Adipocyte (in vitro differentiated cells): ENCODE data around the gene DOCK3.
"Not testable (repeated sequence)": the region's sequence is repeated elsewhere in the genome, so short reads cannot be mapped to it uniquely, and the experiment has no call there.

ENCODE experiments used
- DNase-seq: peaks from one replicate; pipeline ENCODE4 v3.0.0-alpha.2; 2015; ENCODE audit warnings: low read depth
- H3K27me3 ChIP-seq: replicated peaks from 2 replicates; pipeline ENCODE4 v1.7.0; 2013; ENCODE audit warnings: mild to moderate bottlenecking, low read length, moderate library complexity; ENCODE audit not compliant: control insufficient read depth, insufficient read depth
- H3K36me3 ChIP-seq: 2 replicates; pipeline ENCODE4 v1.7.0; 2013; ENCODE audit warnings: low read length, mild to moderate bottlenecking, moderate library complexity; ENCODE audit not compliant: control insufficient read depth, insufficient read depth, severe bottlenecking
- H3K4me1 ChIP-seq: 2 replicates; pipeline ENCODE4 v1.7.0; 2013; ENCODE audit warnings: mild to moderate bottlenecking, low read length, moderate library complexity; ENCODE audit not compliant: control insufficient read depth, insufficient read depth
- H3K4me3 ChIP-seq: 2 replicates; pipeline ENCODE4 v1.7.0; 2013; ENCODE audit warnings: mild to moderate bottlenecking, low read length, moderate library complexity
- H3K9ac ChIP-seq: 2 replicates; pipeline ENCODE4 v1.7.0; 2013; ENCODE audit warnings: mild to moderate bottlenecking, low read length, moderate library complexity
- H3K9me3 ChIP-seq: 2 replicates; pipeline ENCODE4 v1.7.0; 2013; ENCODE audit warnings: mild to moderate bottlenecking, low read length, moderate library complexity; ENCODE audit not compliant: control insufficient read depth

Gene DOCK3

DNA sequence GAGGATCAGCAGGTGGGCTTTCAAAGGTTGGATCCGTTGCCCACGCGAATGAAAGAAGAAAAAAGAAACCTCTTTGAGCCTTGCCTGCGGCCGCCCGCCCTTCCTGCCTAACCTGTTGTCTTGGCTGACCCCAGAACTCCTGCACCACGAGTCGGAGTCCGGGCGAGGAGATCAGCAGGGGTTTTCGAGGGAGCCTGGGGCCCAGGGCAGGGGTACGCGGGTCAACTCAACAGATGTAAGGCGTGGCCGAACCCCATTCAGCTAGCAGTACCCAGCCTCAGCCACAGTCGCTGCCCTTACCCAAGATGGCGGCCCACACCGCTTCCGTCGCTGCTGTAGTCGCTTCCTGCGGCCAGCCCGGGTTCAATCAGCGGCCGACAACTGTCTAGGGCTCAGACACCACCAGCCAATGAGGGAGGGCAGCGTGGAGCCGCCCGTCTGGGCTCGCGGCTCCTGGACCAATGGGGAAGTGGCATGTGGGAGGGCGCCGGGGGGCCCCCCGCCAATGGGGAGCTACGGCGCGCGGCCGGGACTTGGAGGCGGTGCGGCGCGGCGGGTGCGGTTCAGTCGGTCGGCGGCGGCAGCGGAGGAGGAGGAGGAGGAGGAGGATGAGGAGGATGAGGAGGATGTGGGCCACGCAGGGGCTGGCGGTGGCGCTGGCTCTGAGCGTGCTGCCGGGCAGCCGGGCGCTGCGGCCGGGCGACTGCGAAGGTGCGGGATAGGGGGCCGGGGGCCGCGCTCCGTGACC lies 710.2 kb downstream of the DOCK3 start, which contains the start of gene MANF:
Gene MANF (plus strand): TSS at position 566 of the 748 bp plus-strand sequence. CDS start 52 bp downstream, at position 618.
- no peaks in the 10 kb centered on the region for H3K9me3 ChIP-seq
- peak within 1 kb of the TSS; percentile 99 for H3K4me3 ChIP-seq
- H3K27me3 ChIP-seq, result no peaks in the 10 kb centered on the region
- peak within 1 kb of the TSS; percentile 100 for H3K9ac ChIP-seq
- H3K4me1 ChIP-seq, result peaks cover 37% of the 10 kb centered on the region
- H3K36me3 ChIP-seq, result peaks cover 23% of the 10 kb centered on the region
- DNase-seq, result peak; percentile 99

GRCh38 chr3:51385621-51386091 lies 710.9 kb downstream of the DOCK3 start:
- peaks cover 42% of the 10 kb centered on the region for H3K4me1 ChIP-seq
- no peaks in the 10 kb centered on the region for H3K9me3 ChIP-seq
- H3K36me3 ChIP-seq, result peaks cover 25% of the 10 kb centered on the region
- peak overlapping the region; percentile 99 for H3K4me3 ChIP-seq
- peak overlapping the region; percentile 100 for H3K9ac ChIP-seq
- H3K27me3 ChIP-seq, result no peaks in the 10 kb centered on the region
- no peak for DNase-seq

DNA sequence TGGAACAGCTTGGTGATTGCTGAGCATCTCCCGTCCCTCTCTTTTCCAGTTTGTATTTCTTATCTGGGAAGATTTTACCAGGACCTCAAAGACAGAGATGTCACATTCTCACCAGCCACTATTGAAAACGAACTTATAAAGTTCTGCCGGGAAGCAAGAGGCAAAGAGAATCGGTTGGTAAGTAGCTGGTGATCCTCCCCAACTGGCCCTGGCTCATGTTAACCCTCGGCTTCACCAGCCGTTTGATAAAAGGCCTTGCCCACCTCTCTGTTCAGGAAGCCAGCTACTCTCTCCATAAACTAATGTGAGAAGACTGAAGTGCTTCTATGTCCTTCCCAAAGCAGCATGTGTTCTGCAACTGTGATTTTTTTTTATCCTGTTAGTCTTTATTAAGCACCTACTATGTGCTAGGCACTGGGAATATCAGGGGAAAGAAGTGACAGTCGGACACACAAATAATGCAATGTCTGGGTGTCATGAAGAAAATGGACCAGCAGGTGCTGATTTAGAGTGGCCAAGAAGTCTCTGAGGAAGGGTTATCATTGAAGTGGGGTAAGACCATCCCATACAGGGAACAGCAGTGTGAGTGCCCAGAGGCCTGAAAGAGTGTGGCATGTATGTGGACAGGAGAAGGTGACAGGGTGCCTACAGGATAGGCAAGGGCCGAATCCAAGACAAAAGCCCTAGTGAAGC lies 711.6 kb downstream of the DOCK3 start:
- H3K9ac ChIP-seq, result peak overlapping the region; percentile 100
- H3K4me3 ChIP-seq, result peak overlapping the region; percentile 99
- DNase-seq, result peak; percentile 19
- no peaks in the 10 kb centered on the region for H3K9me3 ChIP-seq
- peaks cover 41% of the 10 kb centered on the region for H3K4me1 ChIP-seq
- H3K36me3 ChIP-seq, result peaks cover 25% of the 10 kb centered on the region
- no peaks in the 10 kb centered on the region for H3K27me3 ChIP-seq

- Histone ChIP-seq H3K4me3 (peak overlapping the region; percentile 99), H3K9ac (peak overlapping the region; percentile 100), H3K9me3 (no peaks in the 10 kb centered on the region), H3K4me1 (peaks cover 41% of the 10 kb centered on the region), H3K36me3 (peaks cover 25% of the 10 kb centered on the region), H3K27me3 (no peaks in the 10 kb centered on the region)
- no peak for DNase-seq
These were observed 712.1 kb downstream of the DOCK3 start for GRCh38 chr3:51386852-51387229.

GRCh38 chr3:51387281-51387680 lies 712.6 kb downstream of the DOCK3 start:
- not testable (repeated sequence) for DNase-seq
- peaks cover 25% of the 10 kb centered on the region for H3K36me3 ChIP-seq

GRCh38 chr3:51388286-51389029 lies 713.7 kb downstream of the DOCK3 start:
- H3K9me3 ChIP-seq, result no peaks in the 10 kb centered on the region
- no peaks in the 10 kb centered on the region for H3K27me3 ChIP-seq
- peak overlapping the region; percentile 48 for H3K9ac ChIP-seq
- peaks cover 34% of the 10 kb centered on the region for H3K36me3 ChIP-seq
- peak; percentile 19 for DNase-seq
- H3K4me1 ChIP-seq, result peaks cover 55% of the 10 kb centered on the region
- no peak overlapping the region for H3K4me3 ChIP-seq

More at GRCh38 chr3:51387281-51387680, 712.6 kb downstream of the DOCK3 start:
- H3K4me1 ChIP-seq, result peaks cover 43% of the 10 kb centered on the region
- peak overlapping the region; percentile 99 for H3K4me3 ChIP-seq
- not testable (repeated sequence) for H3K9me3 ChIP-seq, H3K27me3 ChIP-seq
- peak overlapping the region; percentile 48 for H3K9ac ChIP-seq

- H3K36me3 ChIP-seq, result peaks cover 45% of the 10 kb centered on the region
- peak; percentile 83 for DNase-seq
- H3K4me1 ChIP-seq, result peaks cover 56% of the 10 kb centered on the region
These were observed 714.9 kb downstream of the DOCK3 start for GRCh38 chr3:51389423-51390183.

GRCh38 chr3:51390246-51391074 lies 715.7 kb downstream of the DOCK3 start:
- Histone ChIP-seq H3K36me3 (peaks cover 54% of the 10 kb centered on the region), H3K4me3 (peak overlapping the region; percentile 74), H3K4me1 (peaks cover 59% of the 10 kb centered on the region), H3K9ac (peak overlapping the region; percentile 77), H3K9me3 (no peaks in the 10 kb centered on the region), H3K27me3 (no peaks in the 10 kb centered on the region)
- DNase-seq, result no peak

More at GRCh38 chr3:51389423-51390183, 714.9 kb downstream of the DOCK3 start:
- Histone ChIP-seq H3K27me3 (no peaks in the 10 kb centered on the region), H3K4me3 (no peak overlapping the region), H3K9me3 (no peaks in the 10 kb centered on the region), H3K9ac (peak overlapping the region; percentile 77)

GRCh38 chr3:51391075-51391565 lies 716.4 kb downstream of the DOCK3 start, which contains the start of gene RBM15B:
Gene RBM15B (plus strand): TSS chr3:51391285. CDS start chr3:51391400, 115 bp downstream.
- H3K36me3 ChIP-seq, result peaks cover 60% of the 10 kb centered on the region
- peak; percentile 98 for DNase-seq
- H3K4me3 ChIP-seq, result peak within 1 kb of the TSS; percentile 80
- H3K27me3 ChIP-seq, result no peaks in the 10 kb centered on the region
- H3K9me3 ChIP-seq, result no peaks in the 10 kb centered on the region
- peak within 1 kb of the TSS; percentile 85 for H3K9ac ChIP-seq
- peaks cover 56% of the 10 kb centered on the region for H3K4me1 ChIP-seq
